ENCODE data around the gene CEP170B.
"Not testable (repeated sequence)": the region's sequence is repeated elsewhere in the genome, so short reads cannot be mapped to it uniquely, and the experiment has no call there.

The CEP170B gene

DNA sequence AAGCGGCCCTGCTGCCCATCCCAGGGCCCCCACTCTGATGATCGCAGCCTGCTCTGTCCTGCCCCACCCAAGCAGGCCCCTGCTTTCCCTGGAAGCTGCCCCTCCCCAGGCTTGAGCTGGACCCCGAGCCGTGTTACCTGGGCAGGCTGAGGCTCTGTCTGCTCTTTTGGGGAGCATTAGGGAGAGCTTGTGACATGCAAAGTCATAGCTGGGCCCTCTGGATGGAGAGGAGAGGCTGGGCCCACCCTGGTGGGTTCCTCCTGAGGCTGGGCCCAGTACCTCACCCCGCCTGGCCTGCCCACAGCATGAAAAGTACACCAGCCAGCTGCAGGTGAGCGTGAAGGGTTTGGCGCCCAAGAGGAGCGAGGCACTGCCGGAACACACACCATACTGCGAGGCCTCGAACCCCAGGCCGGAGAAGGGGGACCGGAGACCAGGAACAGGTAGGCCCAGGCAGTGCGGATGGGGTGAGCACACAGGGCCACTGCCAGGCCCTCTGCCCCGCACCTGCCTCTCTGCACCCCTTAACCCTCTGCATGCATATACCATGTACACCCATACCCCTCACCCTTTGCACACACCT lies 15.0 kb downstream of the CEP170B start:
- no peak for DNase-seq

GRCh38 chr14:104880584-104881210 lies 15.6 kb downstream of the CEP170B start:
- DNase-seq, result no peak

DNA sequence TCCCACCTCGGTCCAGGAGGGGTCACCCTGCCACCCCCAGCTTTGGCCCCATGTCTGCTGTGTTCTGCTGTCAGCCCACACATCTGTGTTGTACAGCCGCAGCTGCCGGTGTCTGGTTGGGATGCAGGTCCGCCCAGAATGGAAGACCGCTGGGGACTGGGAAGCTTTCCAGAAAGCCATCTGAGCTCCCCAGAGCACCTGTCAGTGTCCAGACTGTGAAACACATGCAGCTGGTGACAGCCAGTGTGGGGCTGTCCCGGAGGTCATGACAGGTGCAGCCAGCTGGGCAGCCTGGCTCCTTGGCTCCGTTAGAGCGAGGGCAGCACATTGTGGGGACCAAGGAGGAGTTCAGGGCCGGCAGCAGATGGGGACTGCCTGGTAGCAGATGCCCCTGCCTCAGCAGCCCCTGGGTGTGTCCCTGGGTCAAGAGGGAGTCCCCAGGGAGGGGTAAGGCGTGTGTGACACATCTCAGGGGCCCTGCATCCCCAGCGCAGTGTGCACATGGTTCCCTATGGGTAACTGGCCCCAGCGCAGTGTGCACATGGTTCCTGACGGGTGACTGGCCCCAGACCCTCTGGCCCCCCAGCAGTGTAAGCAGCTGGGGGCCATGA lies 16.4 kb downstream of the CEP170B start:
- no peak for DNase-seq

GRCh38 chr14:104882325-104882973 lies 17.4 kb downstream of the CEP170B start:
- no peak for DNase-seq

- no peak for DNase-seq
Observed at GRCh38 chr14:104882991-104883660, 18.1 kb downstream of the CEP170B start.

GRCh38 chr14:104883681-104884361 lies 18.8 kb downstream of the CEP170B start:
- DNase-seq, result no peak

GRCh38 chr14:104884381-104884780 lies 19.3 kb downstream of the CEP170B start:
- not testable (repeated sequence) for DNase-seq

- no peak for DNase-seq
Observed at GRCh38 chr14:104885031-104885972, 20.2 kb downstream of the CEP170B start.

DNA sequence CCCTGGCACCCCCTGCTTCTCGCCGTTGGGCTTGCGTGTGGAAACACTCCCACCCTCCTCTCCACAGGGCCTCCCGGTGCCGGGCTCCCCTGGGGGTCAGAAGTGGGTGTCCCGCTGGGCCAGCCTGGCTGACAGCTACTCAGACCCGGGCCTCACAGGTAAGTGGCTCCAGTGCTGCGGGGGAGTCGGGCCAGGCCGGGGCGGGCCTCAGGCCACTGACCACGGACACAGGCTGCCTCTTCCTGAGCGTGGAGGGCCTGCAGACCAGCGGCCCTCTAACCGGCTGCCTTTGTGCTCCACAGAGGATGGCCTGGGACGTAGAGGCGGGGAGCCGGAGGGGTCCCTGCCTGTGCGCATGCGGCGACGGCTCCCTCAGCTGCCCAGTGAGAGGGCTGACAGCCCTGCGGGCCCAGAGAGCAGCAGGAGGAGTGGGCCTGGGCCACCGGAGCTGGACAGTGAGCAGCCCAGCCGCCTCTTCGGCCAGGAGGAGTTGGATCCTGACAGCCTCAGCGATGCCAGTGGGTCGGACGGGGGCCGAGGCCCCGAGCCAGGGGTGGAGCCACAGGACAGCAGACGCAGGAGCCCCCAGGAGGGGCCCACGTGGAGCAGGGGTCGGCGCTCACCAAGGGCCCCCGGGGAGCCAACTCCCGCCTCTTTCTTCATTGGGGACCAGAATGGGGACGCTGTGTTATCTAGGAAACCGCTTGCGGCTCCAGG lies 21.1 kb downstream of the CEP170B start:
- no peak for DNase-seq

- no peak for DNase-seq
Observed at GRCh38 chr14:104886690-104887622, 21.9 kb downstream of the CEP170B start.

GRCh38 chr14:104887623-104888488 lies 22.8 kb downstream of the CEP170B start:
- DNase-seq, result no peak

GRCh38 chr14:104888489-104889374 lies 23.7 kb downstream of the CEP170B start:
- no peak for DNase-seq

DNA sequence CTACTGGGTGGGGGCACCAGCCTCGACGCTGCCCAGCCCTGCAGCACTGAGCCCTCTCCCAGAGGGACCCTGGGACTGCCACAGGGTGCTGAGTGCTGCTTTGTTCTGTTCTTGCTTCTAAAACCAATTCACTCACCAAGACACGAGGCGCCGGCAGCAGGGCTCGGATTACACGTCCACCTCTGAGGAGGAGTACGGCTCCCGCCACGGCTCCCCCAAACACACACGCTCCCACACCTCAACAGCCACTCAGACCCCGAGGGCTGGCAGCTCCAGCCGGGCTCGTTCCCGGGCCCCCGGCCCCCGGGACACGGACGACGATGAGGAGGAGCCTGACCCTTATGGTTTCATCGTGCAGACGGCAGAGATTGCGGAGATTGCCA lies 24.3 kb downstream of the CEP170B start:
- no peak for DNase-seq

DNA sequence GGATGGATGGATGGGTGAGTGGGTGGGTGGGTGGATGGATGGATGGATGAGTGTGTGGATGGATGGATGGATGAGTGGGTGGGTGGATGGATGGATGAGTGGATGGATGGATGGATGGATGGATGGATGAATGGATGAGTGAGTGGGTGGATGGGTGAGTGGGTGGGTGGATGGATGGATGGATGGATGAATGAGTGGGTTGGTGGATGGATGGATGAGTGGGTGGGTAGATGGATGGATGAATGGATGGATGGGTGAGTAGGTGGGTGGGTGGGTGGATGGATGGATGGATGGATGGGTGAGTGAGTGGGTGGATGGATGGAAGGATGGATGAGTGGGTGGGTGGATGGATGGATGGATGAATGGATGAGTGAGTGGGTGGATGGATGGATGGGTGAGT lies 25.2 kb downstream of the CEP170B start:
- DNase-seq, result not testable (repeated sequence)

DNA sequence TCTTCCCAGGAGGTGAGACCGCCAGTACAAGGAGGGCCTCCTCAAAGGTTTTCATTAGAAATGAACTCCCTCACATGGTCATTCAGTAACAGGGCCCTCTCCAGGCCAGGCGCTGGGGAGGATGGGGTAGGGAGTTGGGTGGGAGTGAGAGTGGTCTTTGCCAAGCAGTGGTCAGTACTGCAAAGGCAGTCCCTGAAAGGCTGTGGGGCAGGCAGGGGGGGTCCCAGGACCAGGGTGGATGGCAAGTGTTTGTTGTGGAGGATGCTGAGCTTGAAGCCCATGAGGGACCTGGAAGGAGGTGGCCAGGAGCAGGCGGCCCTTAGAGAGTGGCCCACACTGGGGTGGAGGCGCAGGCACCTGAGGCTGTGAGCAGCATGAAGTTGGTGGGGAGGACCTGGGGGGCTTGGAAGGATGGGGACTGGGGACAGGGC lies 26.1 kb downstream of the CEP170B start:
- no peak for DNase-seq

- DNase-seq, result no peak
Observed at GRCh38 chr14:104891664-104892530, 26.8 kb downstream of the CEP170B start.

Measured in activated gamma-delta T cell (primary cell).